ENCODE data around the gene PRCP. TPM values are rescaled to one million over a fixed set of nuclear protein-coding genes. Genes with fewer than 3 reads are reported as not detected.

The PRCP gene
- total RNA-seq, 1 experiment from 2014 or later = 56.7 TPM

- peak overlapping the region; percentile 9 to 76 (median 46); a peak in 5 of 7 replicates for H3K27ac Mint-ChIP-seq
- no peak overlapping the region; a peak in 1 of 5 replicates for H3K4me3 Mint-ChIP-seq
- no peaks in the 10 kb centered on the region for H3K9me3 Mint-ChIP-seq
- H3K36me3 Mint-ChIP-seq (ENCODE audit: insufficient read depth in 1 of 3, low read depth in 3 of 3) = peaks cover 0 to 2% (median 0%) of the 10 kb centered on the region in 3 experiments; a peak in 1 of 7 replicates
- no peak overlapping the region for H2AFZ ChIP-seq (ENCODE audit: low read length)
- H3K23ac ChIP-seq (ENCODE audit: insufficient read length, low read depth, low read length) = no peak overlapping the region
- no peak overlapping the region for H2BK120ac ChIP-seq (ENCODE audit: low read depth, low read length, poor library complexity, severe bottlenecking)
- WGBS (ENCODE audit: extremely low coverage, insufficient read length, low lambda C conversion rate) = no CpG with 5 or more reads among the region's 7 CpGs
- H3K79me1 ChIP-seq (ENCODE audit: insufficient read depth, low read depth, low read length, poor library complexity, severe bottlenecking) = no peaks in the 10 kb centered on the region
- no peak overlapping the region for H3K56ac ChIP-seq (ENCODE audit: insufficient read length, low read depth, low read length)
- H3K4ac ChIP-seq (ENCODE audit: low read depth, low read length) = no peak overlapping the region
- H3K27ac ChIP-seq (ENCODE audit: insufficient read length, low read depth, low read length) = no peak overlapping the region
- H4K91ac ChIP-seq (ENCODE audit: insufficient read length, low read depth, low read length) = no peak overlapping the region
- H4K20me1 ChIP-seq (ENCODE audit: control insufficient read depth, insufficient read depth, insufficient read length) = no peaks in the 10 kb centered on the region
- no peaks in the 10 kb centered on the region for H3K4me1 ChIP-seq (ENCODE audit: insufficient read depth, low read length)
- no peak overlapping the region for H2BK20ac ChIP-seq (ENCODE audit: low read depth, low read length, poor library complexity, severe bottlenecking)
- H3K9ac ChIP-seq (ENCODE audit: extremely low read depth, insufficient read length, low read length) = no peak overlapping the region
- no peaks in the 10 kb centered on the region for H3K27me3 Mint-ChIP-seq (ENCODE audit: low read depth)
- H3K14ac ChIP-seq (ENCODE audit: insufficient read depth, low read length) = no peak overlapping the region
- H4K5ac ChIP-seq (ENCODE audit: insufficient read length, low read depth, low read length) = no peak overlapping the region
- H3K4me1 Mint-ChIP-seq = peaks cover 15 to 19% of the 10 kb centered on the region in 2 experiments
- H2AK5ac ChIP-seq (ENCODE audit: insufficient read length, low read length) = no peak overlapping the region
- H2BK12ac ChIP-seq (ENCODE audit: insufficient read length, low read depth, low read length) = no peak overlapping the region
- H3K79me2 ChIP-seq (ENCODE audit: insufficient read depth, low read length) = no peaks in the 10 kb centered on the region
- no peak for TF ChIP-seq CTCF (conservative IDR thresholded peaks at IDR 0.05)
- H3K23me2 ChIP-seq (ENCODE audit: insufficient read length, low read depth, low read length, poor library complexity, severe bottlenecking) = no peaks in the 10 kb centered on the region
- no peak for DNase-seq
- H3T11ph ChIP-seq (ENCODE audit: low read length) = no peak overlapping the region
- no peak overlapping the region for H4K8ac ChIP-seq (replicated peaks; ENCODE audit: insufficient read length, low read depth, low read length)
- no peak overlapping the region for H3K4me2 ChIP-seq (ENCODE audit: insufficient read depth, insufficient read length, low read length)
- H3K9me3 ChIP-seq (ENCODE audit: control insufficient read depth, low read depth, low read length) = no peaks in the 10 kb centered on the region
- H2BK15ac ChIP-seq (ENCODE audit: low read depth, low read length) = no peak overlapping the region
- no peaks in the 10 kb centered on the region for H3K27me3 ChIP-seq (ENCODE audit: insufficient read depth, low read length)
- no peak overlapping the region for H3K18ac ChIP-seq (ENCODE audit: insufficient read length, low read depth, low read length)
- H2BK5ac ChIP-seq (ENCODE audit: insufficient read length, low read length) = no peak overlapping the region
Measured at GRCh38 chr11:82845356-82846353, 54.6 kb downstream of the PRCP start.
